ENCODE data around the gene VNN1.
"Not testable (repeated sequence)": the region's sequence is repeated elsewhere in the genome, so short reads cannot be mapped to it uniquely, and the experiment has no call there.

The VNN1 gene

DNA sequence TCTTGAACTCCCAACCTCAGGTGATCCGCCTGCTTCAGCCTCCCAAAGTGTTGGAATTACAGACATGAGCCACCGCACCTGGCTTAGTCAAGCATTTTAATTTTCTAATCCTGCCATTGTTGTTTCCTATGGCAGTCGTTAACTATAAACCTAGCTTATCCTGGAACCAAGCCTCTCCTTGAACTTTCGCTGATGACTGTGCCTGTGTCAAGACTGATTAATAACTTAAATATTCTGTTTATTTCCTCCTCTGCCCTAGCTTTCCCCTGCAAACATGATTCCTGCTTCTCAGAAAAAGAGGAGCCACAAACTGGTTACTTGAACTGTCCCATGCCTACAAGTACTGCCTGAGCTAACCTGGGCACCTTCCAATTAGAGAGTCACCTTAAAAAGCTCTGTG, 1.5 kb downstream of the VNN1 start:
- H3K4me1 ChIP-seq (ENCODE audit: insufficient read depth, low read length): no peaks in the 10 kb centered on the region
- no peaks in the 10 kb centered on the region for H3K36me3 ChIP-seq (ENCODE audit: insufficient read depth, low read length)
- no peak overlapping the region for H2AFZ ChIP-seq (ENCODE audit: low read depth, low read length)
- no peaks in the 10 kb centered on the region for H3K79me2 ChIP-seq (ENCODE audit: insufficient read depth, low read length)
- H4K20me1 ChIP-seq (ENCODE audit: insufficient read depth, low read length): no peaks in the 10 kb centered on the region
- H3K27me3 ChIP-seq (ENCODE audit: insufficient read depth, low read length, poor library complexity): no peaks in the 10 kb centered on the region
- H3K27ac ChIP-seq (ENCODE audit: low read length): no peak overlapping the region
- H3K4me3 ChIP-seq (ENCODE audit: low read depth in 1 of 2, low read length in 2 of 2): no peak overlapping the region
- TF ChIP-seq, protein P1, sequence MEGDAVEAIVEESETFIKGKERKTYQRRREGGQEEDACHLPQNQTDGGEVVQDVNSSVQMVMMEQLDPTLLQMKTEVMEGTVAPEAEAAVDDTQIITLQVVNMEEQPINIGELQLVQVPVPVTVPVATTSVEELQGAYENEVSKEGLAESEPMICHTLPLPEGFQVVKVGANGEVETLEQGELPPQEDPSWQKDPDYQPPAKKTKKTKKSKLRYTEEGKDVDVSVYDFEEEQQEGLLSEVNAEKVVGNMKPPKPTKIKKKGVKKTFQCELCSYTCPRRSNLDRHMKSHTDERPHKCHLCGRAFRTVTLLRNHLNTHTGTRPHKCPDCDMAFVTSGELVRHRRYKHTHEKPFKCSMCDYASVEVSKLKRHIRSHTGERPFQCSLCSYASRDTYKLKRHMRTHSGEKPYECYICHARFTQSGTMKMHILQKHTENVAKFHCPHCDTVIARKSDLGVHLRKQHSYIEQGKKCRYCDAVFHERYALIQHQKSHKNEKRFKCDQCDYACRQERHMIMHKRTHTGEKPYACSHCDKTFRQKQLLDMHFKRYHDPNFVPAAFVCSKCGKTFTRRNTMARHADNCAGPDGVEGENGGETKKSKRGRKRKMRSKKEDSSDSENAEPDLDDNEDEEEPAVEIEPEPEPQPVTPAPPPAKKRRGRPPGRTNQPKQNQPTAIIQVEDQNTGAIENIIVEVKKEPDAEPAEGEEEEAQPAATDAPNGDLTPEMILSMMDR (IDR thresholded peaks at IDR 0.05; ENCODE audit: borderline replicate concordance, extremely low read depth, low read length, poor library complexity, severe bottlenecking): no peak
- TF ChIP-seq EZH2 (IDR thresholded peaks at IDR 0.05; ENCODE audit: borderline replicate concordance, low read depth, low read length, severe bottlenecking): no peak
- H3K9ac ChIP-seq (ENCODE audit: low read depth, low read length): no peak overlapping the region
- H3K9me3 ChIP-seq (ENCODE audit: insufficient read depth, low read length, severe bottlenecking): no peaks in the 10 kb centered on the region
- no peak for DNase-seq
- ATAC-seq (ENCODE audit: insufficient read depth, low read depth): no peak
- no peak overlapping the region for H3K4me2 ChIP-seq (ENCODE audit: insufficient read depth, low read length)

DNA sequence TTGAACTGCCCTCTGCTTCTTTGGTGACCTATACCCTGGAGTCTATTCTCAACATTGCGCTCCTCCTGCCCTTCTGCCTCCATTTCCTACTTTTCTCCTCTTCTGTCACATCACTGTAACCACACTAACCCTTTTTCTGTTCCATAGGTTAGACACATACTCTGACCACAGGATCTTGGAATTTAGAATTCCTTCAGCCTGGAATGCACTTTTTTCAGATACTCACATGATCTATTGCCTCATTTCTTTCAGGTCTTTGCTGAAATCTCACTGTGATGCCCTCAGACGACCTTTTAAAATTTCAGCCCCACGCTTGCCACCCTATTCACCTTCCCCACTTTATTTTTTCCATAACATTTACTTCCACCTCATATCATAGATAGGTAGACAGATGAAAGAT, 5.1 kb downstream of the VNN1 start:
- Histone ChIP-seq H3K4me1 (ENCODE audit: insufficient read depth, low read length) (no peaks in the 10 kb centered on the region), H3K9me3 (ENCODE audit: insufficient read depth, low read length, severe bottlenecking) (no peaks in the 10 kb centered on the region), H3K4me3 (ENCODE audit: low read depth in 1 of 2, low read length in 2 of 2) (no peak overlapping the region), H4K20me1 (ENCODE audit: insufficient read depth, low read length) (no peaks in the 10 kb centered on the region), H3K9ac (ENCODE audit: low read depth, low read length) (no peak overlapping the region), H3K27ac (ENCODE audit: low read length) (no peak overlapping the region), H3K4me2 (ENCODE audit: insufficient read depth, low read length) (no peak overlapping the region), H3K27me3 (ENCODE audit: insufficient read depth, low read length, poor library complexity) (no peaks in the 10 kb centered on the region), H3K79me2 (ENCODE audit: insufficient read depth, low read length) (no peaks in the 10 kb centered on the region), H2AFZ (ENCODE audit: low read depth, low read length) (no peak overlapping the region), H3K36me3 (ENCODE audit: insufficient read depth, low read length) (no peaks in the 10 kb centered on the region)
- DNase-seq (no peak), ATAC-seq (ENCODE audit: insufficient read depth, low read depth) (no peak)
- TF ChIP-seq, protein P1 (IDR thresholded peaks at IDR 0.05; ENCODE audit: borderline replicate concordance, extremely low read depth, low read length, poor library complexity, severe bottlenecking): no peak
- no peak for TF ChIP-seq EZH2 (IDR thresholded peaks at IDR 0.05; ENCODE audit: borderline replicate concordance, low read depth, low read length, severe bottlenecking)

GRCh38 chr6:132708002-132708401, 5.9 kb downstream of the VNN1 start:
- no peak overlapping the region for H2AFZ ChIP-seq (ENCODE audit: low read depth, low read length)
- H3K4me3 ChIP-seq (ENCODE audit: low read depth in 1 of 2, low read length in 2 of 2): no peak overlapping the region
- H3K9me3 ChIP-seq (ENCODE audit: insufficient read depth, low read length, severe bottlenecking): no peaks in the 10 kb centered on the region
- no peak overlapping the region for H3K9ac ChIP-seq (ENCODE audit: low read depth, low read length)
- H3K36me3 ChIP-seq (ENCODE audit: insufficient read depth, low read length): no peaks in the 10 kb centered on the region
- H4K20me1 ChIP-seq (ENCODE audit: insufficient read depth, low read length): no peaks in the 10 kb centered on the region
- ATAC-seq (ENCODE audit: insufficient read depth, low read depth) (no peak), DNase-seq (no peak)
- TF ChIP-seq, protein P1 (IDR thresholded peaks at IDR 0.05; ENCODE audit: borderline replicate concordance, extremely low read depth, low read length, poor library complexity, severe bottlenecking): no peak
- TF ChIP-seq EZH2 (IDR thresholded peaks at IDR 0.05; ENCODE audit: borderline replicate concordance, low read depth, low read length, severe bottlenecking): no peak
- no peaks in the 10 kb centered on the region for H3K4me1 ChIP-seq (ENCODE audit: insufficient read depth, low read length)
- H3K4me2 ChIP-seq (ENCODE audit: insufficient read depth, low read length): no peak overlapping the region
- H3K79me2 ChIP-seq (ENCODE audit: insufficient read depth, low read length): no peaks in the 10 kb centered on the region
- H3K27me3 ChIP-seq (ENCODE audit: insufficient read depth, low read length, poor library complexity): no peaks in the 10 kb centered on the region
- H3K27ac ChIP-seq (ENCODE audit: low read length): no peak overlapping the region

DNA sequence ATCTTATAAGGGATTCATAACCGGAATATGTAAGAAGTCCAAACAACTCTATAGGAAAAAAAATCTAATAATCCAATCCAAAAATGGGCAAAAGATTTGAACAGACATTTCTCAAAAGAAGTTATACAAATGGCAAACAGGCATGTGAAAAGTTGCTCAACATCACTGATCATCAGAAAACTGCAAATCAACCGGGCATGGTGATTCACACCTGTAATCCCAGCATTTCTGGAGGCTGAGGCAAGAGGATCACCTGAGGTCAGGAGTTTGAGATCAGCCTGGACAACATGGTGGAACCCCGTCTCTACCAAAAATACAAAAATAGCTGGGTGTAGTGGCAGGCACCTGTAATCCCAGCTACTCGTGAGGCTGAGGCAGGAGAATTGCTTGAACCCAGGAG, 7.1 kb downstream of the VNN1 start:
- DNase-seq; H3K4me2 ChIP-seq (ENCODE audit: insufficient read depth, low read length): not testable (repeated sequence)

More for the DNA sequence above, 7.1 kb downstream of the VNN1 start:
- not testable (repeated sequence) for H2AFZ ChIP-seq (ENCODE audit: low read depth, low read length); H3K9me3 ChIP-seq (ENCODE audit: insufficient read depth, low read length, severe bottlenecking); H4K20me1 ChIP-seq (ENCODE audit: insufficient read depth, low read length); H3K9ac ChIP-seq (ENCODE audit: low read depth, low read length); H3K4me1 ChIP-seq (ENCODE audit: insufficient read depth, low read length); H3K27ac ChIP-seq (ENCODE audit: low read length); ATAC-seq (ENCODE audit: insufficient read depth, low read depth); H3K36me3 ChIP-seq (ENCODE audit: insufficient read depth, low read length); H3K27me3 ChIP-seq (ENCODE audit: insufficient read depth, low read length, poor library complexity); H3K4me3 ChIP-seq (ENCODE audit: low read depth in 1 of 2, low read length in 2 of 2); H3K79me2 ChIP-seq (ENCODE audit: insufficient read depth, low read length)

Measured in DND-41 (cell line).